GM12892 (cell line): ENCODE measurements around the gene SNPH.

Source experiments
- DNase-seq: peaks from one replicate; pipeline ENCODE4 v3.0.0; 2011; ENCODE audit not compliant: insufficient read length
- FAIRE-seq: peaks from 2 replicates; lab custom pipeline; 2011; peaks lifted over from hg19 to GRCh38; lab: Jason Lieb, UNC
- POLR2A ChIP-seq: IDR thresholded peaks from 2 replicates; pipeline ENCODE4 v1.6.1; 2011; ENCODE audit warnings: low read depth, low read length, control low read depth
- POLR2AphosphoS5 ChIP-seq: IDR thresholded peaks from 2 replicates; pipeline ENCODE4 v1.6.1; 2011; ENCODE audit warnings: low read depth, low read length, control low read depth
- TAF1 ChIP-seq: IDR thresholded peaks from 2 replicates; pipeline ENCODE4 v1.6.1; 2011; ENCODE audit warnings: low read depth, mild to moderate bottlenecking, control low read depth, low read length, borderline replicate concordance

Gene SNPH

DNA sequence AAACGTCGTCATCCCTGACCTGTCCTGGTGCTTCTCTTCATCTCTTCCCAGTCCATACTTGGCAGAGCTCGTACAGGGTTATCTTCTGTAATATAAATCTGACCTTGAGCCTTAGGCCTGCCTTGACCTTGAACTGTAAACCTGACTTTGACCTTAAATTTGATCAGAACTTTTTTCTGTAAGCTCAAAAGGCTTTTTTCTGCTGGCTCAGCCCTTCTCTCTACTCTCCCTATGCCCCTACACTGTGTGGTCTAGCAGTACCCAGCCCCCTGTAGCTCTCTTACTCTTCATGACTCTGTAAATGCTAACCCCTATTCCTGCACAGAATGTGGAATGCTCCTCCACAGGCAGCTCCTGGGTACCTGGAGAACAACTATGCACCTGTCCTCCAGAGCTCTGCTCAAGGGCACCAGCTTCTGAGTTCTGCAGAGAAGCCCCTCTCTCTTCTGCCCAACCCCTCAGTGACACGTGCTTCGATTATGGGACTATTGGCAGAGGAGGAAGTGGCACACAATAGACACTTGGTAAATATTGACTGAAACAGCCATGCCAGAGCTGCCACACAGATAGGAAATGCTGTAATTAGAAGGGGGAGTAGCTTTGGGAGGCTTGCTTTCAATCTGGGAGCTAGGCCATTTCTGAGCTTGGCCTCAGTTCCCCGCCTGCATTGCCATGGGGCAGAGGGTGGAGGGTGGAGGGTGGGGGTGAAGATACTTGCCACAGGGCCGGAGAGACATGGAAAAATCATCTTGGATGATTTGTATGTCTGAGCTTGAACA is 15.4 kb downstream of the SNPH start:
- FAIRE-seq (no peak), DNase-seq (no peak)
- TF ChIP-seq POLR2A (no peak), TAF1 (no peak), POLR2AphosphoS5 (no peak)

GRCh38 chr20:1282966-1283365 is 16.9 kb downstream of the SNPH start:
- FAIRE-seq: no peak
- DNase-seq: no peak
- TF ChIP-seq TAF1 (no peak), POLR2A (no peak), POLR2AphosphoS5 (no peak)

GRCh38 chr20:1283522-1284510 is 17.7 kb downstream of the SNPH start:
- TF ChIP-seq TAF1 (no peak), POLR2AphosphoS5 (no peak), POLR2A (no peak)
- FAIRE-seq: no peak
- no peak for DNase-seq

DNA sequence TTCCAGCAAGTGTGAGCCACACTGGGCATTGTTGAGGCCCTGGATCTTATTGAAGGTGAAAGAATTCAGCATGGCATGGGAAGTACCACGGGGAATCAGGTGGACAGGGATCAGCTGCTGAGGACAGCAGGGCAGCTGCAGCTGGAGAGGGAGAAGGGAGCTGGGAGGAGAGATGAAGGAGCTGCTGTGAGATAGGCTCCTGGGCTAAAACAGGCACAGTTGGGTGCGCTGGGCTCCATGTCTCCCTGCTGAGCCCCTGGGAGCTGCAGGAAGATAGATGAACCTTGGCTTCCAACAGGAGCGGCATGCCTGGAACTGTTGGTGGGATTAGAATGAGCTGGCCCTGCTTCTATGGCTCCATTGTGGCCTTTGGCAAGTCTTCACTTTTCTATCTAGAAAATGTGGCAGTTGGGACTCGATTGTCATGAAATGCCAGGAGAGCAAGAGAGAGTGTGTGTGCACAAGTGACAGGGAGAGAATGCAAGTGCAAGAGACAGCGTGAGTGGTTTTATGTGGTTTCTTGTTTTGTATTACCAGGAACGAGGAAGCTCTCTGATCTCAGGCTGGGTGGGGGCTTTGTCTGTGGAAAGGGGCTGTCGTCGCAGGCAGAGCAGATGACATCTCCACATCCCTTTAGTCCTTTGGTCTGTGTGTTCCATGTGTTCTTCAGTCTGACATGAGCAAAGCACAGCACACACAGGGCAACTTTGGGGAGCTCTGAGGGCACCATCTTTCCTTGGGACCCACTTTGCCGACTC is 20.4 kb downstream of the SNPH start:
- DNase-seq (no peak), FAIRE-seq (no peak)
- no peak for TF ChIP-seq TAF1
- TF ChIP-seq POLR2AphosphoS5: no peak

GRCh38 chr20:1287306-1287705 is 21.2 kb downstream of the SNPH start:
- DNase-seq (no peak), FAIRE-seq (no peak)
- TF ChIP-seq POLR2A (no peak), POLR2AphosphoS5 (no peak), TAF1 (no peak)

DNA sequence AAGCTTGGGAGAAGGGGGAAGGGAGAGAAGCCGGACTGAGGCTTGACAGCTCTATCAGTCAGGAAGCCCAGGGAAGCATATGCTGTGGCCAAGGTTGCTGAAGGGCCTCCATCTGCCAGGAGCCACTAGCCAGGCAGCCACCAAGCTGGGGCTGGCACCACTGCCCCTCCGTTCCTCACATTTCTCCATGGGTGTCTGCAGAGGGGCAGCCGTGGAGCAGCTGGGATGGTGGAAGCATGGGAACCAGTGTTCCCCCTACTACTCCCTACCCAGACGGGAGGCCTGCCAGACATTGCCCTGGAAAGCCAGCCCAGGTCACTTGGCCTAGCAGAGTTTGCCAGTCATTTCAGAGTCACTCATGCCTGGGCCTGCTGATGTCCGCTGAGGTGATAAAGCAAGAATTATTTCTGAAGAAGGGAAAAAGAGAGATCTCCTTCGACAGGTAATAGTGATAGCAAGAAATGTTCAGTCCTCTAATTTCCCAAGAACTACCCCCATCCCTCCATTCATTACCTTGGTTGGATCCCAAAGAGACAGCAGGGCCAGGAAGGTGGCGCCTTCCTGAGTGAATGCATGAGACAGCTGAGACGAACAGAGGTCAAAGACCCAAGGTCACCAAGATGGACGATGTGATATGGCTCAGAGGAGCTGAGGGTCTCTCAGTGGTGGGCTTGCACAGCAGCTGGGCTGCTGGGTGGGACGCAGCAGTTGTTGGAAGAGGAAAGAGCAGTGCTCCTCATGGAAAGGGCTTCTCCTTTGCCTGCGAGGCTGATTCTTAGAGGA is 21.9 kb downstream of the SNPH start:
- no peak for FAIRE-seq
- no peak for DNase-seq
- TF ChIP-seq TAF1: no peak
- no peak for TF ChIP-seq POLR2AphosphoS5
- TF ChIP-seq POLR2A: no peak

- TF ChIP-seq TAF1 (no peak), POLR2A (no peak), POLR2AphosphoS5 (no peak)
- DNase-seq (no peak), FAIRE-seq (no peak)
Observed at GRCh38 chr20:1291191-1291741, 25.2 kb downstream of the SNPH start.

- no peak for DNase-seq
- FAIRE-seq: no peak
- no peak for TF ChIP-seq POLR2A
Observed at GRCh38 chr20:1292620-1293019, 26.5 kb downstream of the SNPH start.

- DNase-seq (no peak), FAIRE-seq (no peak)
Observed at GRCh38 chr20:1293641-1294379, 27.7 kb downstream of the SNPH start.

GRCh38 chr20:1294497-1294896 is 28.4 kb downstream of the SNPH start:
- DNase-seq (no peak), FAIRE-seq (no peak)
- TF ChIP-seq POLR2AphosphoS5: no peak
- TF ChIP-seq POLR2A: no peak
- no peak for TF ChIP-seq TAF1

More at GRCh38 chr20:1293641-1294379, 27.7 kb downstream of the SNPH start:
- no peak for TF ChIP-seq TAF1
- TF ChIP-seq POLR2AphosphoS5: no peak
- no peak for TF ChIP-seq POLR2A
